Kidney (tissue), 14 donors: ENCODE data around the gene CNNM4. TPM values are rescaled to one million over a fixed set of nuclear protein-coding genes. Genes with fewer than 3 reads are reported as not detected.

Experiments
- DNase-seq, 5 donors: peaks; one replicate each; pipeline ENCODE4 v3.0.0-alpha.2; 2013 to 2020
- FAIRE-seq: peaks from 2 replicates; lab custom pipeline; 2012; peaks lifted over from hg19 to GRCh38; lab: Jason Lieb, UNC
- H3K27ac ChIP-seq, 2 donors: one replicate each; pipeline ENCODE4 v1.7.0; 2013; ENCODE audit warnings: low read depth in 2 of 2, low read length in 2 of 2, inconsistent platforms in 1 of 2
- H3K27me3 ChIP-seq: one replicate; pipeline ENCODE4 v1.7.1; 2013; ENCODE audit warnings: low read length, inconsistent platforms; ENCODE audit not compliant: control insufficient read depth, insufficient read depth
- H3K36me3 ChIP-seq, 3 donors: one replicate each; pipeline versions ENCODE4 v1.7.0 to v1.7.1; 2013; ENCODE audit warnings: low read length in 3 of 3, control low read depth in 1 of 3, inconsistent platforms in 1 of 3; ENCODE audit not compliant: insufficient read depth in 3 of 3, control insufficient read depth in 2 of 3
- H3K4me1 ChIP-seq, 3 donors: one replicate each; pipeline versions ENCODE4 v1.7.0 to v1.7.1; 2013; ENCODE audit warnings: low read length in 3 of 3, inconsistent platforms in 1 of 3, low read depth in 1 of 3; ENCODE audit not compliant: control insufficient read depth in 2 of 3, insufficient read depth in 2 of 3
- H3K4me3 ChIP-seq, 3 donors: one replicate each; pipeline versions ENCODE4 v1.7.0 to v1.8.1; 2013; ENCODE audit warnings: low read length in 3 of 3, control low read depth in 1 of 3, inconsistent platforms in 1 of 3
- H3K9ac ChIP-seq, 3 donors: one replicate each; pipeline versions ENCODE4 v1.7.0 to v1.7.1; 2013; ENCODE audit warnings: low read length in 3 of 3, control low read depth in 1 of 3, inconsistent platforms in 1 of 3
- H3K9me3 ChIP-seq, 3 donors: one replicate each; pipeline versions ENCODE4 v1.7.0 to v1.7.1; 2013; ENCODE audit warnings: low read length in 3 of 3, control low read depth in 1 of 3, inconsistent platforms in 1 of 3; ENCODE audit not compliant: control insufficient read depth in 2 of 3, insufficient read depth in 1 of 3
- intact Hi-C: fragments of 100-400 bp; cut with DNase I; formaldehyde crosslinking; loops from one replicate; pipeline ENCODE4 v1.11.1; 2022
- polyA plus RNA-seq: library from polyadenylated mRNA; stranded (reverse); fragments of 350-450 nt; fragmentation: Illumina TruSeq; extraction: RNeasy Lipid Tissue Mini Kit (QIAGEN cat#74804); gene quantifications from one replicate; pipeline ENCODE4 v1.2.3, GENCODE V29; 2014; ENCODE audit warnings: low read depth, low replicate concordance; ENCODE audit not compliant: insufficient read depth
- total RNA-seq: library from RNA; stranded (reverse); fragmentation: NEBNext Ultra II Directional; extraction: Animal tissue kit (Norgen Biotek cat#: 25700); gene quantifications from one replicate; pipeline ENCODE4 v1.2.1, GENCODE V29; 2021
- TF ChIP-seq, protein P1 (sequence below): IDR thresholded peaks from 3 replicates; pipeline ENCODE4 v1.5.1; 2012; ENCODE audit warnings: mild to moderate bottlenecking, moderate library complexity, borderline replicate concordance; ENCODE audit not compliant: insufficient read depth; ENCODE audit errors: extremely low read depth
- donor health status: control.
- donor health status: control.
- donor health status: control.
- donor health status: control.
- donor health status: control.
- donor health status: DM: yes; HTN: yes; CAD: no.
- donor health status: Normal renal cell carcinoma (clear cell type).

CNNM4 gene
- total and polyA plus RNA-seq, 2 donors from 2014 or later: 3.7 to 14.5 TPM

DNA sequence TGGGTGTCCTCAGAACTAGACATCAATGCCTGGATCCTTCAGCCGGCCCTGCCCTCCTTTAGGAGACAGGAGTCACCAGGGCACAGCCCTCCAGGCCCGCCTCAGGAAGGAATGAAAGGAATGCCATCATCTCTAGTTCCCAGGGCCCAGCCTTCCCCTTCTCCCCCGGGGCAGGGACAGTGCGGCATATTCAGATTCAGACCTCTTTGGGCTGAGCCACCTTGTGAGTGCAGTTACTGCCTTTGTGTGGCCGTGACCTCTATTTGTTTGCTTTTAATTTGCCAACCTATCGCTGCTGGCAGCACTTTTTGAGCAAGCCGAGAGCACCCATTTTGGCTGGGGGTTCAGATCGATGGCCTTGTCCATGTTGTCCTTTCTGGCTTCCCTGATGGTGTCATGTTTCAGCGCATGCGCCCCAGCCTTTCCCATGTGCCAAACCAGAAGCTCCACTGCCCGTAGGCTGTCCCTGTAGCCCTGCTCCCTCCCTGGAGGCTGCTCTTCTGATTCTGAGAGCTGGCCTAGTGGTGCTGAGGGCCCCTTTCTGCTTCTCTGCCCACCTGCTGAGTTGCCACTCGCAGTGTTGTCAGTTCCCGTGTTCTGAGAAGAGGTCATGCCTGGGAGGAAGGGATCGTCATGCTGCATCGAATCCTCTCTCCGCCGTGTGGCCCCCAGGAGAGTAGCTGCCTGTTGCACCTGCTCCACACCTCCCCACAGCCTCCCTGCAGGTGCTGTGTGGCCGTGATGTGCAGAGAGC is 72.2 kb downstream of the CNNM4 start:
- Histone ChIP-seq H3K9me3 (no peaks in the 10 kb centered on the region), H3K27ac (peak overlapping the region in 1 of 2 donors; percentile 16), H3K4me3 (no peak overlapping the region), H3K9ac (no peak overlapping the region), H3K4me1 (peaks cover 3 to 4% (median 3%) of the 10 kb centered on the region in 3 donors), H3K36me3 (peaks cover 5 to 40% (median 19%) of the 10 kb centered on the region in 3 donors), H3K27me3 (no peaks in the 10 kb centered on the region)
- intact Hi-C loops: no loop called here
- DNase-seq (peak; percentile 88 to 92 (median 91)), FAIRE-seq (no peak)
- TF ChIP-seq, protein P1, sequence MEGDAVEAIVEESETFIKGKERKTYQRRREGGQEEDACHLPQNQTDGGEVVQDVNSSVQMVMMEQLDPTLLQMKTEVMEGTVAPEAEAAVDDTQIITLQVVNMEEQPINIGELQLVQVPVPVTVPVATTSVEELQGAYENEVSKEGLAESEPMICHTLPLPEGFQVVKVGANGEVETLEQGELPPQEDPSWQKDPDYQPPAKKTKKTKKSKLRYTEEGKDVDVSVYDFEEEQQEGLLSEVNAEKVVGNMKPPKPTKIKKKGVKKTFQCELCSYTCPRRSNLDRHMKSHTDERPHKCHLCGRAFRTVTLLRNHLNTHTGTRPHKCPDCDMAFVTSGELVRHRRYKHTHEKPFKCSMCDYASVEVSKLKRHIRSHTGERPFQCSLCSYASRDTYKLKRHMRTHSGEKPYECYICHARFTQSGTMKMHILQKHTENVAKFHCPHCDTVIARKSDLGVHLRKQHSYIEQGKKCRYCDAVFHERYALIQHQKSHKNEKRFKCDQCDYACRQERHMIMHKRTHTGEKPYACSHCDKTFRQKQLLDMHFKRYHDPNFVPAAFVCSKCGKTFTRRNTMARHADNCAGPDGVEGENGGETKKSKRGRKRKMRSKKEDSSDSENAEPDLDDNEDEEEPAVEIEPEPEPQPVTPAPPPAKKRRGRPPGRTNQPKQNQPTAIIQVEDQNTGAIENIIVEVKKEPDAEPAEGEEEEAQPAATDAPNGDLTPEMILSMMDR: no peak

DNA sequence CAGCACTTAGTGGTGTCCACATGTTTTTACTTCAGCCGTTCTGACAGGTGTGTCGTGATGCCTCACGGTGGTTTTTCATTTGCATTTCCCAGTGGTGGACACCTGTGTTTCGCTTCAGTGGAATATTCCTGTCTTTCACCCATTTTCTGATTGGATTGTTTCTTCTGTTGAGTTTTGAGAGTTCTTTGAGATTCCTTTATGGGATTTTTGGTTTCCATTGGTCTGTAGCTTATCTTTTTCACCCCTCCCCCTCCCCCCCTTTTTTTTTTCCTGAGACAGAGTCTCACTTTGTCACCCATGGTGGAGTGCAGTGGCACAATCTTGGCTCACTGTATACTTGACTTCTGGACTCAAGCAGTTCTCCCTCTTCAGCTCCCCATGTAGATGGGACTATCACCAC is 75.1 kb downstream of the CNNM4 start:
- Histone ChIP-seq H3K9me3 (no peaks in the 10 kb centered on the region), H3K27ac (no peak overlapping the region), H3K4me1 (peaks cover 3 to 9% (median 3%) of the 10 kb centered on the region in 3 donors), H3K27me3 (no peaks in the 10 kb centered on the region), H3K4me3 (no peak overlapping the region), H3K9ac (no peak overlapping the region), H3K36me3 (peaks cover 2 to 24% (median 2%) of the 10 kb centered on the region in 3 donors)
- intact Hi-C loops: no loop called here
- TF ChIP-seq, protein P1: no peak
- FAIRE-seq (no peak), DNase-seq (no peak)

DNA sequence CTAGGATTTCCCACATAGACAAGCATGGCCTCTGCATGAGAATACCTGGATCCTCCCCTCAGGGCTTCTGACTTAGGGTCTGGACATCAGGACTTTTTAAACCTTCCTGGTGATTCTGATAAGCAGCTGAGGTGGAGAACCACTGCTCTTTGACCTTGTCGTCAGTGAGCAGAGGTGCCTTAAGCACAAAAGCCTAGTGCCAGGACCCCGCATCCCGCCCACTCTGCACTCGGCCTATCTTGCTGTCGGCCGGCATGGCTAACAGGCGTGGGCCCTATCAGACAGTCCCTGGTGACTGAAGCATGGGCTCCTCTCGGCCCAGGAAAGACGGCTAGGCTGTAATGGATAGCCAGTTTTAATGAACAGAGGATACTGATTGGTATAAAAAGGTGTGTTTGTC is 76.9 kb downstream of the CNNM4 start:
- FAIRE-seq (no peak), DNase-seq (no peak)
- no peak overlapping the region for H3K27ac ChIP-seq
- no peaks in the 10 kb centered on the region for H3K9me3 ChIP-seq
- no peaks in the 10 kb centered on the region for H3K27me3 ChIP-seq
- intact Hi-C loops: no loop called here
- H3K4me1 ChIP-seq: peaks cover 3 to 9% (median 3%) of the 10 kb centered on the region in 3 donors
- H3K4me3 ChIP-seq: no peak overlapping the region
- peaks cover 2 to 12% (median 2%) of the 10 kb centered on the region in 3 donors for H3K36me3 ChIP-seq
- H3K9ac ChIP-seq: no peak overlapping the region
- TF ChIP-seq, protein P1: no peak
